Panc1 (cell line): ENCODE measurements around the gene TGM6. TPM values are rescaled to one million over a fixed set of nuclear protein-coding genes. Genes with fewer than 3 reads are reported as not detected.
A peak's percentile ranks its signal among the peaks of the same experiment; 100 is the strongest.

Source experiments
- ATAC-seq: fragments of 200-7000 bp; cut with Tn5 transposase; 2 replicates; pipeline ENCODE4 v1.9.1; 2020; ENCODE audit warnings: mild to moderate bottlenecking, moderate library complexity
- BruUV-seq: library from RNA; stranded (reverse); fragments of 400-500 nt; replicated peaks from 2 replicates; lab custom pipeline; 2021; lab: Mats Ljungman, UMichigan
- CTCF ChIA-PET: fragments of 300-600 bp; sonication (Branson Sonifier 250); formaldehyde crosslinking; loops from one replicate; lab custom pipeline; 2022; ENCODE audit warnings: antibody characterized with exemption; lab: Charles Lee
- POLR2A ChIA-PET: fragments of 300-600 bp; sonication (Branson Sonifier 250); formaldehyde crosslinking; loops from one replicate; lab custom pipeline; 2022; ENCODE audit warnings: antibody characterized with exemption; lab: Charles Lee
- DNase-seq: peaks from one replicate; pipeline ENCODE4 v3.0.0-alpha.2; 2010; ENCODE audit warnings: low read depth, low spot score
- H3K27ac ChIP-seq: 2 replicates; pipeline ENCODE4 v1.5.1; 2011; ENCODE audit warnings: mild to moderate bottlenecking, low read length, inconsistent platforms
- H3K27me3 ChIP-seq: fragments of 200-500 bp; sonication (Bioruptor generic); 2 replicates; pipeline ENCODE4 v1.6.0; 2014; ENCODE audit warnings: low read length, inconsistent platforms; ENCODE audit not compliant: control insufficient read depth, insufficient read depth
- H3K36me3 ChIP-seq: fragments of 200-500 bp; sonication (Bioruptor generic); 2 replicates; pipeline ENCODE4 v1.5.1; 2014; ENCODE audit warnings: inconsistent platforms, mild to moderate bottlenecking, low read length, moderate library complexity; ENCODE audit not compliant: control insufficient read depth, insufficient read depth
- H3K4me1 ChIP-seq: 2 replicates; pipeline ENCODE4 v1.5.1; 2011; ENCODE audit warnings: inconsistent platforms, mild to moderate bottlenecking, low read length, moderate library complexity; ENCODE audit not compliant: control insufficient read depth, insufficient read depth
- H3K4me3 ChIP-seq, 2 experiments: 2 replicates each; pipeline ENCODE4 v1.5.1; 2011 to 2012; ENCODE audit warnings: low read depth in 2 of 2, low read length in 2 of 2, mild to moderate bottlenecking in 2 of 2, inconsistent platforms in 1 of 2, moderate library complexity in 1 of 2
- H3K9me3 ChIP-seq: fragments of 200-500 bp; sonication (Bioruptor generic); 2 replicates; pipeline ENCODE4 v1.5.1; 2014; ENCODE audit warnings: low read depth, mild to moderate bottlenecking, inconsistent platforms, low read length, moderate library complexity; ENCODE audit not compliant: control insufficient read depth, insufficient read depth
- POLR2AphosphoS5 ChIP-seq: IDR thresholded peaks from 2 replicates; pipeline ENCODE4 v1.6.1; 2012; ENCODE audit warnings: mild to moderate bottlenecking, low read depth, low read length, moderate library complexity
- SIN3A ChIP-seq: IDR thresholded peaks from 2 replicates; pipeline ENCODE4 v1.6.1; 2012; ENCODE audit warnings: low read depth, mild to moderate bottlenecking, low read length, moderate library complexity, borderline replicate concordance; ENCODE audit not compliant: insufficient read depth
- TCF7L2 ChIP-seq: IDR thresholded peaks from 2 replicates; pipeline ENCODE4 v1.6.1; 2011; ENCODE audit warnings: mild to moderate bottlenecking, low read depth, low read length, inconsistent platforms
- in situ Hi-C: cut with HindIII; loops from 2 replicates; pipeline ENCODE4 v1.10.0; 2016; ENCODE audit warnings: low sequenced_read_pairs, low pct_unique_long_range_greater_than_20kb
- intact Hi-C: fragments of 100-400 bp; cut with micrococcal nuclease; formaldehyde crosslinking; loops from one replicate; pipeline ENCODE4 v1.10.0; 2022; ENCODE audit not compliant: unreplicated experiment
- total RNA-seq: library from RNA; stranded (reverse); gene quantifications from one replicate; pipeline ENCODE4 v1.2.1, GENCODE V29; 2021; ENCODE audit not compliant: unreplicated experiment
- TF ChIP-seq, protein P1 (sequence below), 2 experiments: IDR thresholded peaks; 2 replicates each; pipeline ENCODE4 v1.6.1; 2011 to 2012; ENCODE audit warnings: low read depth in 2 of 2, control low read depth in 1 of 2, low read length in 1 of 2, mild to moderate bottlenecking in 1 of 2, moderate library complexity in 1 of 2; ENCODE audit not compliant: insufficient read depth in 1 of 2
- TF ChIP-seq, protein P2 (sequence below): fragments of 450-650 bp; IDR thresholded peaks from 2 replicates; pipeline ENCODE4 v1.5.1; 2017; ENCODE audit warnings: mild to moderate bottlenecking

Gene TGM6
- total RNA-seq, 1 experiment from 2014 or later = not detected

DNA sequence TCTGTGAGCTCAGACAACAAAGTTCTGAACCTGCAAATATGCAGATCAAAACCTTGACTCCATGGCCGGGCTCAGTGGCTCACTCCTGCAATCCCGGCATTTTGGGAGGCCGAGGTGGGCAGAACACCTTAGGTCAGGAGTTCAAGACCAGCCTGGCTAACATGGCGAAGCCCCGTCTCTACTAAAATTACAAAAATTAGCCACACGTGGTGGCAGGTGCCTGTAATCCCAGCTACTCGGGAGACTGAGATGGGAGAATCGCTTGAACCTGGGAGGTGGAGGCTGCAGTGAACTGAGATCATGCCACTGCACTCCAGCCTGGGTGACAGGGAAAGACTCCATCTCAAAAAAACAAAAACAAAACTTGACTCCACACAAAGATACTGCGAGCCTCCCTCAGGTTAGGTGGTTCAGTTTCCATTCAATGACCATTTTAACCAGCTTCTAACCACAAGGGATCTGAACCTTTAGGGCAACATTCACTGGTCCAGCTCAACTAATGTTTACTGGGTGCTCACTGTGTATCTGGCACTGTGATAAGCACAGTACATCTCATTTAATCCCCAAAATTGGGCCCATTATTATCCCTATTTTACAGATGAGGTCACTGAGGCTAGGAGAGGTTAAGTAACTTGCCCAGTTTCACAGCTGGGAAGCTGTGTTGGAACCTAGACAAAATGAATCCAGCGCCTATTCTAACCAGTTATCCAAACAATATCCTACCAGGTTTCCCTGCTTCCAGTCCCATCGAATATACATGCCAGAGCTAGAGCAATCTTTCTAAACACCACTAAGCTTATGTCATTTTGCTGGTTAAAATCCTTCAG, 88.1 kb downstream of the TGM6 start:
- ChIA-PET CTCF (no interaction called here), POLR2A (no interaction called here)
- DNase-seq = no peak
- intact Hi-C loops = no loop called here
- H3K9me3 ChIP-seq = no peaks in the 10 kb centered on the region
- no TSS peak for BruUV-seq
- H3K4me3 ChIP-seq = peak overlapping the region; percentile 68 to 90
- H3K4me1 ChIP-seq = peaks cover 14% of the 10 kb centered on the region
- H3K27ac ChIP-seq = peak overlapping the region; percentile 97
- H3K36me3 ChIP-seq = peaks cover 47% of the 10 kb centered on the region
- no peak for ATAC-seq
- in situ Hi-C loops = no loop called here
- H3K27me3 ChIP-seq = no peaks in the 10 kb centered on the region
- no peak for TF ChIP-seq SIN3A
- TF ChIP-seq, protein P1, sequence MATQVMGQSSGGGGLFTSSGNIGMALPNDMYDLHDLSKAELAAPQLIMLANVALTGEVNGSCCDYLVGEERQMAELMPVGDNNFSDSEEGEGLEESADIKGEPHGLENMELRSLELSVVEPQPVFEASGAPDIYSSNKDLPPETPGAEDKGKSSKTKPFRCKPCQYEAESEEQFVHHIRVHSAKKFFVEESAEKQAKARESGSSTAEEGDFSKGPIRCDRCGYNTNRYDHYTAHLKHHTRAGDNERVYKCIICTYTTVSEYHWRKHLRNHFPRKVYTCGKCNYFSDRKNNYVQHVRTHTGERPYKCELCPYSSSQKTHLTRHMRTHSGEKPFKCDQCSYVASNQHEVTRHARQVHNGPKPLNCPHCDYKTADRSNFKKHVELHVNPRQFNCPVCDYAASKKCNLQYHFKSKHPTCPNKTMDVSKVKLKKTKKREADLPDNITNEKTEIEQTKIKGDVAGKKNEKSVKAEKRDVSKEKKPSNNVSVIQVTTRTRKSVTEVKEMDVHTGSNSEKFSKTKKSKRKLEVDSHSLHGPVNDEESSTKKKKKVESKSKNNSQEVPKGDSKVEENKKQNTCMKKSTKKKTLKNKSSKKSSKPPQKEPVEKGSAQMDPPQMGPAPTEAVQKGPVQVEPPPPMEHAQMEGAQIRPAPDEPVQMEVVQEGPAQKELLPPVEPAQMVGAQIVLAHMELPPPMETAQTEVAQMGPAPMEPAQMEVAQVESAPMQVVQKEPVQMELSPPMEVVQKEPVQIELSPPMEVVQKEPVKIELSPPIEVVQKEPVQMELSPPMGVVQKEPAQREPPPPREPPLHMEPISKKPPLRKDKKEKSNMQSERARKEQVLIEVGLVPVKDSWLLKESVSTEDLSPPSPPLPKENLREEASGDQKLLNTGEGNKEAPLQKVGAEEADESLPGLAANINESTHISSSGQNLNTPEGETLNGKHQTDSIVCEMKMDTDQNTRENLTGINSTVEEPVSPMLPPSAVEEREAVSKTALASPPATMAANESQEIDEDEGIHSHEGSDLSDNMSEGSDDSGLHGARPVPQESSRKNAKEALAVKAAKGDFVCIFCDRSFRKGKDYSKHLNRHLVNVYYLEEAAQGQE (IDR thresholded peaks at IDR 0.05; ENCODE audit: insufficient read depth in 1 of 2, low read depth in 2 of 2, low read length in 1 of 2) = no peak
- TF ChIP-seq POLR2AphosphoS5 = no peak
- TF ChIP-seq TCF7L2 = no peak
- TF ChIP-seq, protein P2, sequence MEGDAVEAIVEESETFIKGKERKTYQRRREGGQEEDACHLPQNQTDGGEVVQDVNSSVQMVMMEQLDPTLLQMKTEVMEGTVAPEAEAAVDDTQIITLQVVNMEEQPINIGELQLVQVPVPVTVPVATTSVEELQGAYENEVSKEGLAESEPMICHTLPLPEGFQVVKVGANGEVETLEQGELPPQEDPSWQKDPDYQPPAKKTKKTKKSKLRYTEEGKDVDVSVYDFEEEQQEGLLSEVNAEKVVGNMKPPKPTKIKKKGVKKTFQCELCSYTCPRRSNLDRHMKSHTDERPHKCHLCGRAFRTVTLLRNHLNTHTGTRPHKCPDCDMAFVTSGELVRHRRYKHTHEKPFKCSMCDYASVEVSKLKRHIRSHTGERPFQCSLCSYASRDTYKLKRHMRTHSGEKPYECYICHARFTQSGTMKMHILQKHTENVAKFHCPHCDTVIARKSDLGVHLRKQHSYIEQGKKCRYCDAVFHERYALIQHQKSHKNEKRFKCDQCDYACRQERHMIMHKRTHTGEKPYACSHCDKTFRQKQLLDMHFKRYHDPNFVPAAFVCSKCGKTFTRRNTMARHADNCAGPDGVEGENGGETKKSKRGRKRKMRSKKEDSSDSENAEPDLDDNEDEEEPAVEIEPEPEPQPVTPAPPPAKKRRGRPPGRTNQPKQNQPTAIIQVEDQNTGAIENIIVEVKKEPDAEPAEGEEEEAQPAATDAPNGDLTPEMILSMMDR = no peak

DNA sequence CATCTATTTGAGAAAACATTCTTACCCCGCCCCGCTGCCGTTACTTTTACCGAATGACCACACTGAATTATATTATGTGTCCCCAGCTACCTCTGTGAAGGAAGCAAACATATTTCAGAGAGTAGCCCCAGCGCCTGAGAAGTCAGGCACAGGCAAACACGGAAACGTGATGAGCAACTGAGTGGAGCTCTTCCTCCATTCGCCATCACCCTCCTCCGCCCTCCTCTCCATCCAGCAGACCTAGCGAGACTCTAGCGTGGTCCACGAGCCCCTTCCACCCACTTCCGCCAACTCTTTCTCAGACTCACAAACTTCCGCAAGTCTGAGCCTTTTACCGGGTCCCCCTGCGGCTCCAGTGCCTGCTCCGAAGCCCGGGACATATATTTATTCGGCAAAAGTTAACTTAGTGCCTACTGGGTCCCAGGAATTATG, 89.3 kb downstream of the TGM6 start:
- Histone ChIP-seq H3K27me3 (no peaks in the 10 kb centered on the region), H3K4me1 (peaks cover 14% of the 10 kb centered on the region), H3K27ac (peak overlapping the region; percentile 97), H3K9me3 (no peaks in the 10 kb centered on the region), H3K36me3 (peaks cover 35% of the 10 kb centered on the region), H3K4me3 (peak overlapping the region; percentile 68 to 90)
- TF ChIP-seq SIN3A = no peak
- TF ChIP-seq POLR2AphosphoS5 = no peak
- TF ChIP-seq, protein P2 = no peak
- no peak for TF ChIP-seq TCF7L2
- TF ChIP-seq, protein P1 (IDR thresholded peaks at IDR 0.05; ENCODE audit: insufficient read depth in 1 of 2, low read depth in 2 of 2, low read length in 1 of 2) = no peak
- BruUV-seq = no TSS peak
- intact Hi-C loops = no loop called here
- in situ Hi-C loops = no loop called here
- DNase-seq (no peak), ATAC-seq (peak; percentile 57)
- ChIA-PET POLR2A (interaction anchor here (0.5 to 1.8 kb wide), 2 partner anchors 182 to 610 kb away, joined by 3 to 4 read pairs; no protein-coding TSS in a partner anchor), CTCF (interaction anchor here (0.6 kb wide), 1 partner anchor 204 kb away, joined by 8 read pairs; no protein-coding TSS in a partner anchor)
